SH-SY5Y (cell line): ENCODE data around the gene CST4.

Experiments used
- GATA2 ChIP-seq: IDR thresholded peaks from 2 replicates; pipeline ENCODE4 v1.6.1; 2011; ENCODE audit warnings: mild to moderate bottlenecking, low read depth, low read length
- GATA3 ChIP-seq: IDR thresholded peaks from 2 replicates; pipeline ENCODE4 v1.6.1; 2011; ENCODE audit warnings: low read depth, mild to moderate bottlenecking, low read length, moderate library complexity

The CST4 gene

DNA sequence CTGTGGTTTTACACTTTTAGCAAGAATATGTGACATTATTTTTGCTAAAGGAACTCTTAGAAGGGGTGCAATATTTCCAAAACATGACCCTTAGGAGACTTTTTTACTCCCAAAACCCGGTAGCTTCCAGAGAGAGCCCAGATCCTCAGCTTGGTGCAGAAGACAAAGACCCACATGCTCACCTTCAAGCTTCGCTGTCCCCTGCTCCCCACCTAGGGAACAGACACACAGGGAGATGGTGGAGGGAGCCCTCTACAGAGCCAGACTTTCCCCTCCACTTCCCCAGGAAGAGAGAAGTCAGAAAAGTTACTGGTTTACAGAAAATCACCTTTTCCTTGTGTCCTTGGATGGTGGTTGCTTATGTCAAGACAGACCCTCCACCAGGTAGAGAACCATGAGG lies 5.0 kb downstream of the CST4 start:
- TF ChIP-seq GATA3 (no peak), GATA2 (no peak)

DNA sequence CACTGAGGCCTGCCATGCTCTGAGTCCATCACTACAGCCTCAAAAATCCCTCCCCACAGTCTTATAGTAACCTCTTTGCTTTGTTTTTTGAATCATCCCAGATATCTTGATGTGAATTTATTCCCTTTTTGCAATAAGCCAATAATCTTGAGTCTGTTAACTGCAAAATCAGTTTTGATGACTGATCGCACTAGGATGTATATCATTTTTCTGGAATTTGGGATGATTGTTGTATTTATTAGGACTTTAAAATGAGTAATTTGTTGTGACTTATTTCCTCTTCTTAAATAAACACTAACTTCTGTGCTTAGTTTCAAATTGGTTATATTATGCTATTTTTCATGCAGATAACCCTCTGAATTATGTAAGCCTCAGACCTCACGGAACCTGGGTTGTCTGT lies 5.6 kb downstream of the CST4 start:
- no peak for TF ChIP-seq GATA2
- no peak for TF ChIP-seq GATA3

DNA sequence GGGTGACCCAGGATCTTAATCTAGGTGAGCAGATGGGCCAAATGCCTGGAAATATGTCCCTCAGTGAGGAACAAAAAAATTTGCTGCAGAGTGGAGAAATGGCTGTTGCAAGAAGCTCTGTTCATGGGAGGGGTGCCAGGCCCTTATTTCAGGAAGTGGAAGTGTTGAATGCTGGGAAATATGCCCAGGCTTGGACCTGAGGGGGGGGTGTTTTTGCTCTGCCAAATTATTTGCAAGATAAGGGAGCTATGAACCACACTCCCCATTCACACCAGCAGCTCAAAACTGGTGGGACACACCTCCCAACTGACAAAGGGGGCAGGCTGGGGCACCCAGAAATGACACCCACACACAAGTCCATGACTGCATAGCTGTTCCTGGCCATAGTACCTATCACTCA lies 8.7 kb downstream of the CST4 start:
- TF ChIP-seq GATA3 (no peak), GATA2 (no peak)

DNA sequence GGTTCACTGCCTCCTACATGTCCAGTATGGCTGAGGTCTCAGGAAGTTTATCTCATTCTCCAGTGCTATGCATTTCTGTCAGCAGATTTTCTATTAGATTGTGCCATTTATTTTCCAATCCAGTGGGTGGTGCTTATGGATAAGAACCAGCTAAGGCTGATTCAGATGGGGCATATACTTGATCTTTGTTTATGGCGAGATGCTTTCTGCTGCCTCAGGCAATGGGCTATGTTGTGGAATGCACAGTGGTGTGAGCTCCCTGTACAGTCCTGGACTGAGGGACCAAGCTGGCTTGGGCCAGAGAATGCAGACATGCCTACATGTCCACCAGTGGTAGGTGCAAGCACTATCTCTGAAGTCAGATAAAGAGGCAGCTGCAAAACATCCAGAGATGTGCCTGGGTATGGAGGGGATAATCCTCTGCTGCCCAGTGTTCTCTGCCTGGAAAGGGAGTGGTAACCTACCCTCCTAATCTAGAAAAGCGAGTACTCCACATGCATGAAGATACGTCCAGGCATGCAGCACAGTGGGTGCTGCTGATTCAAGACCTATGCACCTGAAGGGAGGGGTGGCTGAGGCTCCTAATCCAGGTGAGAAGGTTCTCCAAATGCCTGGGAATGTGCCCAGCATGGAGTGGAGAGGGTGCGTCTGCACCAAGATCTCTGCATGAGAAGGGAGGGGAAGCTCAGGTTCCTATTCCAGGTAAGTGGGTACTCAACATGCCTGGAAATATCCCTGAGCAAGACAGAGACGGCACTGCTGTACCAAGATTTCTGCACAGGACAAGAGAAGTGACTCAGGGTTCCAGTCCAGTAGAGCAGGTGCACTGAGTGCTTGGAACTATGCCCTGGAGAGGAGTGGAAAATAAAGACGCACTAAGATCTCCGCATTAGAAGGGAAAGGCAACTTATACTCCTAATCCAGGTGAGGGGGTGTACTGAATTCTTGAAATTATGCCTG lies 9.4 kb downstream of the CST4 start:
- TF ChIP-seq GATA2 (no peak), GATA3 (no peak)

DNA sequence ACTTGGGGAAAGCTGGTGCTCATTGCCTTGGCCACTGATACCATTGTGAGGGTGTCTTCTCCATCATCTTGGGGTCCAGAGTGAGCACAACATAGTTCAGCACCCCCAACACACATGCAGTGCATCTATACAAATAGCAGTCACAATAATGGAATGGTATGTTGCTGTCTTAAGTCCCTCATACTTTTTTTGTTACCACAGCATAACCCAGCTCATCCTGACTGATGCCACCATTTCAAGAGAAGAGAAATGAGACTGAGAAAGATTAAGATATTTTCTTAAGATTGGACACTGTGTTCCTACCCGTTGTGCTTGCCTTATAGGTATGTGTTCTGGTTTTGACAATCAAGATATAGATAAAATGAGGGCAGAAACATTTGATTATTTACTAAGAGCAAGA lies 15.6 kb downstream of the CST4 start:
- no peak for TF ChIP-seq GATA3
- TF ChIP-seq GATA2 = no peak

DNA sequence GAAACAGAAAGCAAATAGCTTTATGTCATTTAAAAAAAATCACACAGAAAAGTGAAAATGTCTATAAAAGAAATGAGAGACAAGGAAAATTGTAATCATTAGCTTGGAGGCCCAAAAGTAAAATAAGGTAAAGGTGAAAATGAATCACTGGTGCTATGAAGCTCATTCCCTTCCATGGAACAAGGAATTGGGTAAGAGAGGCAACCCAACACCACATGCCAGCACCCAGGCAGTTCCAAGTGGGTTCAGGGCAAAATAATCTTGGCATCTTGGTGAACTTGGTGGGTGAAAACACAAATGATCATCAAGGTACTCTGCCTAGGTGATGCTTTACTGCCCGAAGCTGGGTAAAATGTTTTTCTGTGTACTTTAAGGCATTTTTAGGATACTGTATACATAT lies 16.7 kb downstream of the CST4 start:
- no peak for TF ChIP-seq GATA2
- TF ChIP-seq GATA3 = no peak

DNA sequence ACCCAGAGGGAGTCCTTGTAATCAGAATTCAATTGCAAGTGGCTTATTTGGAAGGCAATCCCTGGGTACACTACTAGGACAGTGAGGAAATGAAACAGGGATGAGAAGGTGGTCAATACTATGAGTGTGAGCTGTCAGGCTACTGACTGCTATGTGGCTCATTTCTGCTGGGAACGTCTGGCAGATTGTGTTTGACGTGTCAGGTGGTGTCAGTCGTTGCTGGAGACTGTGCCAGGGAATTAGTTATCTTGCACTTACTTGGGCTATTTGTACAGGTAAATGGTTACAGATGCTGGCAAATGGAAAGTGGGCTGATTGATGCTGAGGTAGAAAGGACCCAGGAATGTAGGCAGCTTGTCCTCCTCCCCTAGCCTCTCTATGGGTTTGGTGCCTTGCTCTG lies 17.4 kb downstream of the CST4 start:
- TF ChIP-seq GATA2 (no peak), GATA3 (no peak)

DNA sequence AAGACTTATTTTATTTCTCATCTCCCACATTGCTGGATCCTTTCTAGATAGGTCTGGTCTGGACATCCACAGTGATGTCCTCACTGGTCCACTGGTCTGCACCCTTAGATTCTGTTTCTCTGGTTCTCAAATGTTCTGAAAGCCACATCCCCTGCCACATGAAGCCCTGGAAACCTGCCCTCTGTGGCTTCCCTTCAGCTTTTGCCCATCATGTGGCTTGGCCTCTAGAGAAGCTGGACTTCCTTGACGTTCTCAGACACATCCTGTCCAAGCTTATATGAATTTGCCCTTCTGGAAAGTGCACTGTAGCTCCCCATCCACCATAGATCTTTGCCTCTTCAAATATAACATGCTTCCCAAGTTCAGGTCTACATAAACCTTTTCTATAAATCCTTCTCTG lies 18.5 kb downstream of the CST4 start:
- TF ChIP-seq GATA2 (no peak), GATA3 (no peak)

DNA sequence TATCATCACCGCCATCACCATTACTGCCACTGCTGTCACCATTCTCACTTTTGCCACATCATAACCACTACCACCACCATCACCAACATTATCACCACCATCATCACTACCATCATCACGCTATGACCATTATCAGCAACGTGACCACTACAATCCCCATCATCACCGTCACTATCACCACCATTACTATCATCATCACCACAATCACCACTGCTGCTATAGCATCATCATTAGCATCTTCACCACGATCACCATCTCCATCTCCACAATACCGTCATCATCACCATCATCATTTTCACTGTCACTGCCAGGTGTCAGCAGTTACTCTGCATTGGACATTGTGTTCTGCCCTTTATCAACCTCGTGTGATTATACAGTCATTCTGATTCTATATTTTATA lies 19.0 kb downstream of the CST4 start:
- TF ChIP-seq GATA2 = no peak
- no peak for TF ChIP-seq GATA3

DNA sequence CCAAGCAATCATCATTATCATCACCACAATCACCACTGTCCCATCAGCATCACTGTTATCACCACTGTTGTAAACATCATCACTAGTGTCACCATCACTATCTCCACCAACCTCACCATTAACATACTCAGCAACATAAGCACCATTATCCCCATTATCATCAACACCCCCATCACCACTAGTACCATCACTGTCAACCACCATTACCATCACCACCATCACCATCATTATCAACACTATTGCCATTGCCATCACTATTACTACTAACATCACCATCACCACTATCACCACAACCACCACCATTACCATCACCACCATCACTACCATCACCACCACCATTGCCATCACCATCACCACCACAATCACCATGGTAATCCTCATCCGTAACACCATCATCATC lies 19.5 kb downstream of the CST4 start:
- no peak for TF ChIP-seq GATA2
- no peak for TF ChIP-seq GATA3

DNA sequence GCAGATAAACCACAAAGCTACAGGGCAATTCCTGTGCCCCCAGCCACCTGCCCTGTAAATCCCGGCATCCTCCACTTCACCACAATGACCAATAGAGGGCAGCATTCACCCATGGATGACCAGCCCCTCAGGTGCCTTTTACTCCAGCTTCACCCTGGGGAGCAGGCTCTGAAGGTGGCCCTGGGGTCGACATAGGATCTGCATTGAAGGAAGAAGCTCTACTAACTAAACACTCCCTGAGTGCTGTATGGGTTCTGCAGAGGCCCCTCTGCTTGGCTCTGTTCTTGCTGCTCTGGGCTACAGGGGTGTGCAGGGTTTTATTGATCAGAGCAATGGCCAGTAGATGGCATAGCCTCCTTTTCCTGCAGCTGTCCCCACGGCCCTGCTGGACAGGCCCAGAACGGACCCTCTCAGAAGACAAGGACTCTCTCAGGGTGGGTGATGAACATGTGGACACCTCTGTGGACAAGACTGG lies 20.3 kb downstream of the CST4 start:
- no peak for TF ChIP-seq GATA3
- TF ChIP-seq GATA2 = no peak

DNA sequence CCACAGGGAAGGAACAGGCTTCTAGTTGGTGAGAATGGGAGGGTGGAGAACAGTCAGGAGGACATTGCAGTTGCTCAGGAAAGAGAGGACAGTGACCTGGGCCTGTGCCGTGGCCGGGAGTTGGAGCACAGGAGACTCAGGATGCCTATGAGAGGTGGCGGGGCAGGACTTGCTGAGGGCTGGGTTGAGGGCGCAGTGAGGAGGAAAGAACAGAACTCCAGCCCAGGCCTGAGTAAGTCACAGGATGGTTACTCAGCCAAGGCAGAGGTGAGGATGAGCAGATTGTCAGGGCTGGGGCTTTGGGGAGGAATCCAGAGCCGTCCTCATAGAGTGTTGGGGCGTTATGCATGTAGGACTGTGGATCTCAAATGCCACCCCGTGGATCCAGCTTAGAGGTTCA lies 21.2 kb downstream of the CST4 start:
- TF ChIP-seq GATA3 = no peak
- TF ChIP-seq GATA2 = no peak

DNA sequence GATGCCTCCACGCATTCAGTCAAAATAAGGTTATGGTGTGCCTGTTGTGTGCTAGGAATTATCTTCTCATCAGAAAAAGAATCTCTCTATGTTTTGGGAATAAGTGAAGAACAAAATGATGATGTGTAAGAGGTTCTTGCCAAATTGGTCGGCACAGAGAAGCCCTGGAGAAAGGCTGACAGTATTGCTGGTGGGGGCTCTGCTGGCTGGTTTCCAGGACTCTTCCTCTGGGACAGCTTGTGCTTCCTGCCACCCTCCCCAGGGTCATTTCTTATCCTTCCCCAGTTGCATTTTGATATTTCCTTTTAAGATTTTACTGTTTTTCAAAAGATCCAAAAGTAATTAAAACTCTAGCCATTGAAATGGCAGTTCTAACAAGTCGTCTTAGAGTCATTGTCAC lies 22.1 kb downstream of the CST4 start:
- TF ChIP-seq GATA3 (no peak), GATA2 (no peak)

DNA sequence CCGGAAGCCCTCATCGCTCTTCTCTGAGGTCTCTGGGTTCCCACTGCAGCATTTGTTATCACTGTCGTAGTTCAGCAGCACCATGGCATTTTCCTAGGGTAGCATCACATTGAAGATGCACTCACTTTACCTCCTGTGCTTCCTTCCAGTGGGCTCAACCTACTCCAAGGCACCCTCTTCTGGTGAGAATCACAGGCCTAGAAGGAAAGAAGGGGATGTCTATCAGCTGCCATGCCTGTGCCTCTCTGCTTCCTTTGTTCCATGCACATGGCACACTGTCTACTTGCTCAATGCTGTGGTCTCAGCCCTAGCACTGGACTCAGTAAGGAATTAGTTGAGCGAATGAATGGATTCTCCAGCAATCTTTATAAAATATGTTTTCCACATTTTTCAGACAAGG lies 22.6 kb downstream of the CST4 start:
- TF ChIP-seq GATA3 = no peak
- TF ChIP-seq GATA2 = no peak

DNA sequence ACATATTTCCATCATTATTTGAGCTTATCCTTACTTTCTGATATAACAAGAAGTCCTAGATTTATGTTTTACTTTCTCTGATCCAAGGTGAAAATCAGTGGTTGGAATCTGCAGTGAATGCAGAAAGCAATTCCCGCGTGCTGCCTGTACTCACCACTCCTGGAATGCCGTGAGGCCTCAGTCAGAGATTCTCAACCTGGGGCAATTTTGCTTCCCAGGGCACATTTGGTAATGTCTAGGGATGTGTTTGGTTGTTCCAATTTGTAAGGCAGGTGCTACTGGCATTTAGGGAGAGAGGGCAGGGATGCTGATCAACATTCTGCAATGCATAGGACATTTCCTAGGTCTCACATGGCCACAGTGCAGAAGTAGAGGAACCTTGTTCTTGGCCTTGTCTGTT lies 23.9 kb downstream of the CST4 start:
- no peak for TF ChIP-seq GATA2
- TF ChIP-seq GATA3 = no peak
